ENCODE measurements around the gene ACVR1. TPM values are rescaled to one million over a fixed set of nuclear protein-coding genes. Genes with fewer than 3 reads are reported as not detected.
A peak's percentile ranks its signal among the peaks of the same experiment; 100 is the strongest.

Gene ACVR1
- 10 to 100 TPM; 30.8 to 34.3 (median 32.3) TPM for polyA plus RNA-seq (ENCODE audit: insufficient read length in 3 of 3)

DNA sequence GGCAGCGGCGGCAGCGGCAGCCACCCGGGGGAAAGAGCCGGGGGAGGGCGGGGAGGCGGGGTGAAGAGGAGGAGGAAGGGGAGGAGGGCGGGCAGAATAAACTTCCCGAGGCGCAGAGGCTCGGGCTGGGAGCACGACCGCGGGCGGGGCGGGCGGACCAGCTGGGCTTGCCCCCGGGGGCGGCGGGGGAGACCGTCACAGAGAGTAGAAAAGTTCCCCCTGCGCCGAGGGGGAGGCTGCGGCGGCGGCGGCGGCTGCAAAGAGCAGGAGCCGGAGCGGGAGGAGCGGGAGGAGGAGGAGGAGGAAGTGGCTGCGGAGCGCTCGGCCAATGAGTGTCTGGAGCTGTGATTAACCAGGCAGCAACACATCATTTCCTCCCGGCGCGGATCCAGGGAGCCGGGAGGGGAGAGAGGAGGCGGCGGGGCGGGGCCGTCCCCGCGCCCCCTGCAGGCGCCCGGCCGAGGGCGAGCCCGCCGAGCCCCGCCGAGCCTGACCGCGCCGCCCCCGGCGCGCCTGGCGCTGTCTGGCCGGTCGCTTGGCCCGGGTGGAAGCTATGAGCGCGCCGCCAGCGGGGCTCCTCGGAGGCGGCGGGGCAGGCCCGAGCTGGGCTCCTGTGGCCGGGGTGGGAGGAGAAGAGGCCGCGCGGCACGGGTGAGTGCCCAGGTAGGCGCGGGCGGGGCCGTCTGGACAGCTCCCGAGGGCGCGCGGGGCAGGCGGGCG lies at the start of gene ACVR1:
TSS of gene ACVR1 (minus strand) at position 265 of the 720 bp plus-strand sequence. CDS start 76,837 bp downstream, outside the sequence.
- peak; percentile 78 to 90 (median 88) for DNase-seq (ENCODE audit: low read depth in 3 of 3, low spot score in 2 of 3)

DNA sequence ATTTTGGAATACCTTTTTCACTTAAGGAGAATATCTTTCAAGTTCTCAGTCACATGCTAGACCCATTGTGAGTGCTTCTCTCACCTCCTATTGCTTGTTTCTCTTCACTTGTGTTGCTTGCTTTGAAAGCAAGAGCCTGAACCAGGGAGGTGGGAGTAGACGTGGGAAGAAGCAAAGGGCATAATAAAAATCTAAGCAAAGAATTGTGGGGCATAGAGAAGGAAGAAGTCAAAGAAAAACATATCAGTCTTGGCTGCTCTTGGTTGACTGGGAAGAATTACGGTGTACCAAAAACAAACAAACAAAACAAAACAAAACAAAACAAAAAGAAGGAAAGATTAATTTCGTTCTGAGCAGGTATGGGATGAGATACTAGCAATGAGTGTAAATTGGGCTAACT lies 48.9 kb upstream of the ACVR1 start:
- DNase-seq (ENCODE audit: low read depth in 3 of 3, low spot score in 2 of 3) = no peak

DNA sequence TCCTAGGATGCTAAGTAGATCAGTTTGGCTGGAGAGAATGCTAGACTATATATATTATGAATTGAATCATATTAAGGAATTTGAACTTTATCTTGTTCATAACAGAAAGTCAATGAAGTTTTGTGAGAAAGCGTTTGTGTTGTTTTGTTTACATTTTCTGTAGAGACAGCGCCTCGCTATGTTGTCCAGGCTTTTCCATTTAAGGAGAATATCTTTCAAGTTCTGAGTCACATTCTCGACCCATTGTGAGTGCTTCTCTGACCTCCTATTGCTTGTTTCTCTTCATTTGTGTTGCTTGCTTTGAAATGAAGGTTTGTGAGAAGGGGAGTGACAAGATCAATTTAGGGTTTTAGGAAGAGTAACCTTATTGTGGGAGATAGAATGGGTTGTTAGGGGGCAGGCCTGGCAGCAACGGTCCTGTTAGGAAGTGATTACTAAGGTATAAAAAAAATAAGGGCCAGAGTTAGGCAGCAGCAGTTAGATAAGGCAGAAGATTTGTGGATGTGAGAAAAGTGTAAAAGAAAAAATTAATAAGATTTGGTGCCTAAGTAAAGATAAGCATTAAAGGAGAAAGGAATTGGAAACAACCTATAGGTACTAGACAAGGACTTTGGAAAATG lies 47.6 kb upstream of the ACVR1 start:
- DNase-seq (ENCODE audit: low read depth in 3 of 3, low spot score in 2 of 3) = no peak

DNA sequence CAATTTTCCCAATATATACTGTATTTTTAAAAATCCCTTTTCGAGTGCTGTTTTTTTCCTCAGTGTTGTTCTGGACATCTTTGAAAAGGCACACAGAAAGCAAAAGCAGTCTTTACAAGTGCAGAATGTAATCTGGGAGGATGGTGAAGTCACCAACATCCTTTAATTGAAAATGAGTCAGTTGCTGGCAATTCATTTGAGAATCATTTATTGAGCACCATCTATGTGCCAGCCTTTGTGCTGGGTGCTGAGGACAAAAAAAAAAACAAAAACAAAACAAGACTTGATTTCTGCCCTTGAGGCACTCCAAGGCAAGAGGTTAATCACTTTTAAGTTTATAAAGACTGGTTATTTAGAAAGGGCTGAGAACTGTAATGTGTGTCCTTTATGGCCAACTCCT lies 46.7 kb upstream of the ACVR1 start:
- DNase-seq (ENCODE audit: low read depth in 3 of 3, low spot score in 2 of 3) = no peak

DNA sequence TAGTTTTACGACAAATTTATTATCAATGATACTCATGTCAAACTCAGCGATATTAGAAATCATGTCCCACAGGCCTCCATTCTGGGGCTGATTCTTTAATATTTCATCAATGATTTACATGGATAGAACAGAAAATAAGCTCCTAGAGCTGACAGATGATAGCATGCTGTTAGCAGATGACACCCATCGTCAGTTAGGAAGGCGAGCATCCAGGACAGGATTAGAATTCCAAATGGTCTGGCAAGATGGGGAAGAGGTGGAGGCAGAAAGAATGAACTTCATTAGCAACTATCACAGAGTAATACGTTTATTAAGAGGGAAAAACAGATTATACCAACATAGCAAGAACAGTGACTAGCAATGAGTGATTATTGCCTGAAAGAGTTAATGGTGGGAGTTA lies 46.2 kb upstream of the ACVR1 start:
- no peak for DNase-seq (ENCODE audit: low read depth in 3 of 3, low spot score in 2 of 3)

DNA sequence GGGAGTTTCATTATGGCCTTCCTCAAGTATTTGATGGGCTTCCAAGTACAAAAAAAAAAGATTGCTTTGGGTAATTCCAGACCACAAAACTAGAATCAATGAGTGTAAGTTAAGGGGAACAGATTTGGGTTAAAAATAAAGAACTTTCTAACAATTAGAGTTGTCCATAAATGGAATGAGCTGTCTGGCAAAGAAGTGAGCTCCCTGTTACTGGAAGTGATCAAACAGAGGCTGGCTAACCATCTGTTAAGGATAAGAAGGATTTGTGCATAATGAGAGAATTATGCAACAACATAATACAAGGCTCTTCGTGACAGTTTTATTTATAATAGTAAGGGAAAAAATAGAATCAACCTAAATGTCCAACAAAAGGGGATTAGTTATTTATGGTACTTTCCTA lies 44.6 kb upstream of the ACVR1 start:
- DNase-seq (ENCODE audit: low read depth in 3 of 3, low spot score in 2 of 3) = no peak

DNA sequence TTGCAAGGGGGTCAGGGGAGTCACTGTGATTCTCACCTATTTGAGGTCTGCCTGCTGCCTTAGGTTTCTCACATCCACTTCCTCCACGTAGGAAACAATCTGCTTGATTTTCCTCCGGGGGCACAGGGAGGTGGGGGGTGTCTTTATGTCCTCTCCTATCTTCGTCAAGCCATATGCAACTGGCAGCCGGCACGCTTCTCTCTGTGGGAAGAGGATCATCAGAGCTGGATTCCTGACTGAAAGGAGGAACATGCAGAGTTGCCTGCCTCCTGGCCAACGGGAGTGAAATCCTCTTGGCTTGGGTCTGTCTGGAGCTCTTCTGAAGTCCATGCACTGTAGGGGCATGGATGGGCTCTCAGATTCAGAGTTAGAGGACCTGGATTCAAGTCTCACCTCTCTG lies 43.1 kb upstream of the ACVR1 start:
- no peak for DNase-seq (ENCODE audit: low read depth in 3 of 3, low spot score in 2 of 3)

DNA sequence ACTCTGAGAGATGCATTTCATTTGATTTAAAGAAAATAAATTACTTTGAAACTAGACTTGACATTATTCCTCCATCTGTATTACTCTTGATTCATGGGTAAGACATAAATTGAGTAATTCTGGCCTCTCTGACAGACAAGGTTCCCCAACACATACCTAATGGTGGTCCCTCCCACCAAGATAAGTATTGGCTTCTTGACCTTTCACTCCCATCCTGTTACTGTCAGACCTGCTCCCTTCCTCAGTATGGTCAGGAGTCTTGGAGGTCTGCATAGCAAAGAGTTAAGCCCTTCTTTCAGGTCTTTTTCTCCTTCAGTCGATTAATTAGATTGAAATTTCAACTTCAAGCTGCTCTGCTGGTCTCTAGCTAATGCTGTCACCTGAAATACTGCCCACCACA lies 42.2 kb upstream of the ACVR1 start:
- DNase-seq (ENCODE audit: low read depth in 3 of 3, low spot score in 2 of 3) = no peak

DNA sequence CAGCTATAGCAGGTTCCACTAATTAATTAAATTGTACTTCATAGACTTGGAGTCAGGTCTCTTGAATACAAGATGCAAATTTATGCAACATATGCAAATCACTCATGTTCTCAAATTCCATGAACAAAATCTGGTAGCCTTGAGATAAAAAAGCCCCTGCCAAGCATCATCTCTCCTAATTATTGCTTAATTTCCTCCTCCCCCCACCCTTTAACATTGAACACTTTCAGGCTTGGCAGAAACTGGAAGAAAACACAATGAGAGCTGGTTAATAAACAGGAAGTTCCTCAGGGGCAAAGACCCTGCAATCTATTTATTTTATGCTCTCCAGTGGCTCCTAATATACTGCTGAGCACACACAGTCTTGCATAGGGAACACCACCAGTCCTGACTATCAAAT lies 35.6 kb upstream of the ACVR1 start:
- no peak for DNase-seq (ENCODE audit: low read depth in 3 of 3, low spot score in 2 of 3)

DNA sequence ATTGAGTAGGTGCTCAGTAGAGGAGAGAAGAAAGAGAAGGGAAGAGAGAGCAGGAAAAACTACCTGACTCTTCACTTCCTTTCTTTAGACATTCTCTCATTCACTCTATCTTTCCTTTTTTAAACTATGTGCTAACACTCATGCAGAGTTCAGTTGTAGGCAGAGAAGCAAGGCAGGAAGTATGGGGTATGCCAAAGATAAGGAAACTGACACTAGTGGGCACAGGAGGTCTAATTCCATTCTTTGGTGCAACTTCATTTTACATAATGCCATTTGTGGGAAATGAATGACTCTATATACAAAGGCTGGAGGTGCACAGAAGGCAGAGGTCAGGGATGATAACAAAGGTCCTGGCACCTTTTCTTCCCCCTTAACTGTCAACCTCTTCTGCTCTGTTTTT lies 35.1 kb upstream of the ACVR1 start:
- no peak for DNase-seq (ENCODE audit: low read depth in 3 of 3, low spot score in 2 of 3)

DNA sequence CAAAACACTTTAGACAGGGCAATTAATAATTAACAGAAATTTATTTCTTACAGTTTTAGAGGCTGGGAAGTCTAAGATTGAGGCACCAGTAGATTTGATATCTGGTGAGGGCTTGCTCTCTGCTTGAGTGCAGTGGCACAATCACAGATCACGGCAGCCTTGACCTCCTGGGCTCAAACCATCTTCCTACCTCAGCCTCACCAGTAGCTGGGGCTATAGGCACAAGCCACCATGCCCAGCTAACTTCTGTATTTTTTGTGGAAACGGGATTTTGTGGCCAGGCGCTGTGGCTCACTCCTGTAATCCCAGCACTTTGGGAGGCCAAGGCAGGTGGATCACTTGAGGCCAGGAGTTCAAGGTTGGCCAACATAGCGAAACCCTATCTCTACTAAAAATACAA lies 29.0 kb upstream of the ACVR1 start:
- no peak for DNase-seq (ENCODE audit: low read depth in 3 of 3, low spot score in 2 of 3)

DNA sequence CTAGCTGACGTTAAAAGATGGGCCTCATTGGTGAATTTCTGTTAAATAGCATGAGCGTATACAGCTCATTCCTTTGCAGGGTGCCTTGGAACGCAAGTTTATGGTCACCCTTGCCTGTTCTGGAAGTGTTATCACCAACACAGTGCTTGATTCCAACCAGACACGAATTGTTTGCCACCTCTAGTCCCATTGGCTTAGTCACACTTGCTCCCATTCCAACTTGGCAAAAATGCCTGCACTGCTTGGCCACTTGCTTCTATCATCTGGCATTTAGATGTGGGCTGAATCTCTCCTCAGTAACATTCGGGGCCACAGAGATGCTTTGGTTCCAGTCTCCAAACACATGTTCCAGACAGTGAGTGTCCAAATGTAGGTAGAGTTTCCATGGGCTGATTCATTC lies 27.5 kb upstream of the ACVR1 start:
- no peak for DNase-seq (ENCODE audit: low read depth in 3 of 3, low spot score in 2 of 3)

DNA sequence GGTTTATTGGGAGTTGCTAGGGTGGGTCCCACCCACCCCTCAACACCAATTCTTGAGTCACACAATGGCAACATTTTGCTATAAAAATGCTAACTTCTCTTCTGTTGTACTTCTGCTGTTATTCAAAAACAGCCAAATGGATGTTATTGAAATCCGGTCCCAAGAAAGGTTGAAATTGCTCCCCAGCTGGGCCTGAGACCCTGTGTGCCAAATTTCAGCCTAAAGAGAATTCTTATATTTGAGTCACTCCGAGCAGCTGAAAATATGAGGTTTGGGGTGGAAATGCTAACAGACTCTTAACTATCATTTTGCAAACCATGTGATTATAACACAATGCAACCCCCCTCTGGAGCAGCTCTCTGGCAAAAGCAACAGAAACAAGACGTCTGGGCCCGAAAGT lies 27.0 kb upstream of the ACVR1 start:
- DNase-seq (ENCODE audit: low read depth in 3 of 3, low spot score in 2 of 3) = no peak

DNA sequence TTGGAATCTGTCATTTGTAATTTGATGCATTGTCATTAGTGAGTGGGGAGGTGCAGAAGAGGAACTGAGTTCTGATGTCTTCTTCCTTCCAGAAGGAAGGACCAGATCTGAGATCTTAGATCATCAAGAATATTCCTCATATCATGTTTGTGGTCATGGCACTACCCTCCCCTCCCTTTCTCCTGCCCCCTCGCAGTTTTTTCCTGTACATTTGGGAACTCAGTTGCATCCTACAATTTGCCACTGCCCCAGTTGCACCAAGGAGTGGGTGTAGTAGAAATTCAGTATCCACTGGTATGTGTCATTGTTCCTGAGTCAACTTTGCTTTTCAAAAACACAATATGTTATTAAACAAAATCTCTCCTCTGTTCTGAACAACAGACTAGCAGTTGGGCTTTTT lies 26.6 kb upstream of the ACVR1 start:
- DNase-seq (ENCODE audit: low read depth in 3 of 3, low spot score in 2 of 3) = no peak

DNA sequence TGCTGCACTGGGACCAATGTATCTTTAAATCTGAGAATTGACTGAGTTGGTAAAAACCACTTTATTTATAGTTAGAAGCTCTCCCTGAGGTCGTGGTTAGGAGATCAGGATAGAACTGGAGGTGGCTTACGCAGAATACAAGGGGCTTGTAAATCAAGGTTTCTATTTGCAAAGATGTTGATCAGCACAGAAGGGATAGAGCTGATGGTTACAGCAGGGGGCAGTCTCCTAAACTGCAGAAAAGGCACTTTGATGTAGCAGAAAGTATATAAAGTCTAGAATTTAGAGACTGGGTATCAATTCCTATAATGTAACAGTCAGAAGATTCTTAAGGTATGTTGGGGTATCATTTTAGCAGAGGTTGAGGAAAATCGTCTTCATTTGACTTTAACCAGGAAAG lies 25.2 kb upstream of the ACVR1 start:
- no peak for DNase-seq (ENCODE audit: low read depth in 3 of 3, low spot score in 2 of 3)

DNA sequence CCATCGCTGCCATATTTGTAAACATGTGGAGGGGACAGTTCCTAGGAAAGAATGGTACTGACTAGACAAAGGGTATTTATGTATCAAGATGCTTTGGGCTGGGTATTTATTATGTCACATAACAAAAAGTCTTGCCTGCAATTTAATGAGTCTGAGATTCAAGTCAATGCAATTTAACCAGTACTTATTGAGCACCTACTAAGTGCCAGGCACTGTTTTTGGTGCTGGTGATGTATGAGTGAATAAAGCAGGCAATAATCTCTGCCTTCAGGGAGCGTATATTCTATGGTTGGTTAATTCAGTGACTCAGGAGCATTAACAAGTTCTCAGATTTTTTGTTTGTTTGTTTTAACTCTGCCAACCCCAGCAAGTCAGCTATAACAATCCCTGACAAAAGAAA lies 24.6 kb upstream of the ACVR1 start:
- no peak for DNase-seq (ENCODE audit: low read depth in 3 of 3, low spot score in 2 of 3)

DNA sequence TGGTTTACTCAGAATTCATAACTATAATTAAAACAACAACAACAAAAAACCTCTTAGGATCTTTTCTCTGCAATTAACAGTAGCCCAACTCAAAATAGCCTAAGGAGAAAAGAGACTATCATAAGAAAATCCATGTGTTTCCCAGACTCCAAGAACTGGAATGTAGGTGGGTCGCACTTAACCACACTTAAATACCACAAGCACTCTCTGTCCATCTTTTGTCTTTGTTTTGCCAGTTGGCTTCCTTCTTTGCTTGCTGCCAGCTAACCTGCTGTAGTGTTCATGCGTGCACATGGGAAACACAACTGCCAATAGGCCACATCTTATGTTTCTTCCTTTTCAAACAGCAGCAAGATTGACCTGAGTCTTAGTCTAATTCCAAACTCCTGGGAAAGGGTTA lies 24.1 kb upstream of the ACVR1 start:
- DNase-seq (ENCODE audit: low read depth in 3 of 3, low spot score in 2 of 3) = no peak

DNA sequence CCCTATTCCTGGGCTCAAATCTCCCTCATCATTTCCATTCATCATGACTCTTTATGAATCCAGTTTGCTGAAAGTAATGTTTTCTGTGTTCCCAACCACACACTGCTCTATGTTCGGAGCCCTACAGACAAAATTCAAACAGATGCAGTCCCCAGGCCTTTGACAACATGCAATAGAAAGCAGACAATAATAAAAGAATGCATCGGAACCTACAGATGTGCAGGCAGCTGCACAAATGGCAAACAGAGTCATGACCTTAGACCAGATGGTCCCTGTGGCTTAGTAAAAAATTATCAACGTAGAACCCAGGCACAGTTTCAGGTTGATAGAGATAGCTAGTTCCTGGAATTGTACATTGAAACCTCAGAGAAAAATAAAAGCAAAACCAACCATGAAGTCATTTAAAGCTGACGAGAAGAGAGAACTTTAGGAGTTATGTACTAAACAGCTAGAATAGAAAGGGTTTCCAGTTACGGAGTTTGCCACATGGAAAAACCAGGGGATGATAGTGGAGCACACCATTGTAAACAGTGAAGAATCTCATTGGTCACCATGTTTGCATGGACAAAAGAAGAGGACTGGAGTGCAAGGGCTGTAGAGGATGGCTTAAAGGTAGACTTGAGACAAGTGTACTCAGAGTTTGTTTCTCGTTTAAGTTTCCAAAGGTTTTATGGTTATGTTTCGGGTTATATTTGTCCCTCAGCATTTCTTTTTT lies 23.2 kb upstream of the ACVR1 start:
- DNase-seq (ENCODE audit: low read depth in 3 of 3, low spot score in 2 of 3) = no peak

DNA sequence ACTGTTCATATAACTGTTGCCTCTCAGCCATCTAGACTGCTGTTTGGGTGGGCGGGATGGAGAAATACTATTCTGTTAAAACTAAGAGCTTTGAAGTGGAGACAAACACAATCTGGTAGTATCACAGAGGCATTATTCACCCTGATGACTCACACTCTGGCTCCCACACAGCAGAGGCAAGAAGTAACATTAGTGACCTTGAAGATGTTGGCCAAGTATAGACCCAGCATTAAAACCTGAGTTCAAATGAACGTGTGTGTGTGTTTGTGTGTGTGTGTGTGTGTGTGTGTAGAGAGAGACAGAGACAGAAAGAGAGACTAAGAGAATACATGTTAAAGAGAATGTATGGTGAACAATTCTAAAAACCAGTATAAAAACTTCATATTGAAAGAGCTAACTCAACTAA lies 22.5 kb upstream of the ACVR1 start:
- no peak for DNase-seq (ENCODE audit: low read depth in 3 of 3, low spot score in 2 of 3)

DNA sequence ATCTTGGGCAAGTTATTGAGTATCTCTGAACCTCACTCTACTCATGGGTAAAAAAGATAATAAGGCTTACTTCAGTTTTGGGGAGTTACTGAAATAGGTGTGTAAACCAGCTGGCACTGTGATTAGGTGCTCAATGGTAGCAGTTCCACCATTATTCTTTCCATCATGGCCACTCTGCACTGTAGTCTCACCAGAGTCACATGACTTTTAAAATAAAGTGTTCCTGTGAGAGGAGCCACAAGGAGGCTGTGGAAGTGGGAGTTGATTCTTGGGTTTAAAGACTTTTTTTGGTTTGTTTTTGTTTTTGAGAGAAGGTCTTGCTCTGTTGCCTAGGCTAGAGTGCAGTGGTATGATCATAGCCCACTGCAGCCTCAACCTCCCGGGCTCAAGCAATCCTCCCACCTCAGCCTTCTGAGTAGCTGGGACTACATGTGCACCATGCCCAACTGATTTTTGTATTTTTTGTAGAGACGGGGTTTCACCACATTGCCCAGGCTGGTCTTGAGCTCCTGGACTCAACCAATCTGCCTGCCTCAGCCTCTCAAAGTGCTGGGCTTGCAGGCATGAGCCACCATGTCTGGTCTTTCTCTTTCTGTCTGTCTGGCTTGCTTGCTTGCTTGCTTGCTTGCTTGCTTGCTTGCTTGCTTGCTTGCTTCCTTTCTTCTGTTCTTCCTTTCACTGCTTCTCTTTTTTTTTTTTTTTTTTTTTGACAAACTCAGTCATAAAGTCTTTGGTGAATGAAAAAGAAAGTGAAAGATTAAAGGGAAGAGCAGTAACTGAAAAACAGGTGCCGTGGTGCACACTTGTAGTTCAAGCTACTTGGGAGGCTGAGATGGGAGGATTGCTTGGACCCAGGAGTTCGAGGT lies 21.2 kb upstream of the ACVR1 start:
- DNase-seq (ENCODE audit: low read depth in 3 of 3, low spot score in 2 of 3) = no peak

DNA sequence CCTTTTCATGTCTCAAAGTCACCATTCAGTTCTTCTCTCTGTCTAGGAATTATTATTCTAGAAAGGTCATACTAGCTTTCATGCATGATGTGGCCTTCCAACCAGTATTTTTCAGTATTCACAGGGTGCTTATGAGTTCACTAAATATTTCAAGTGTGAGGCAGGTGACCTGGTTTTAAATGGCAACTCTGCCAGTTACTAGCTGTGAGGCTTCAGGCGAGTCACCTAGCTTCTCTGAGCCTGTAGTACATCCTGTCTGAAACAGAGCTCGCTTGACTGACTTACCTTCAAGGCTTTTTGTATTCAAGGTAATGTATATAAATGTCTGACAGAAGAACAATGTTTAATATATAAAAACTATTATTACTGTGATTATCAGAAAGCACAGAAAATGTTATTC lies 19.4 kb upstream of the ACVR1 start:
- no peak for DNase-seq (ENCODE audit: low read depth in 3 of 3, low spot score in 2 of 3)

All from right renal cortex interstitium (tissue), 3 donors.